Panc1 (cell line): ENCODE data around the gene STK17B. TPM values are rescaled to one million over a fixed set of nuclear protein-coding genes. Genes with fewer than 3 reads are reported as not detected.

Experiments
- ATAC-seq: fragments of 200-7000 bp; cut with Tn5 transposase; 2 replicates; pipeline ENCODE4 v1.9.1; 2020; ENCODE audit warnings: mild to moderate bottlenecking, moderate library complexity
- BruUV-seq: library from RNA; stranded (reverse); fragments of 400-500 nt; replicated peaks from 2 replicates; lab custom pipeline; 2021; lab: Mats Ljungman, UMichigan
- CTCF ChIA-PET: fragments of 300-600 bp; sonication (Branson Sonifier 250); formaldehyde crosslinking; loops from one replicate; lab custom pipeline; 2022; ENCODE audit warnings: antibody characterized with exemption; lab: Charles Lee
- POLR2A ChIA-PET: fragments of 300-600 bp; sonication (Branson Sonifier 250); formaldehyde crosslinking; loops from one replicate; lab custom pipeline; 2022; ENCODE audit warnings: antibody characterized with exemption; lab: Charles Lee
- DNase-seq: peaks from one replicate; pipeline ENCODE4 v3.0.0-alpha.2; 2010; ENCODE audit warnings: low read depth, low spot score
- H3K27ac ChIP-seq: 2 replicates; pipeline ENCODE4 v1.5.1; 2011; ENCODE audit warnings: mild to moderate bottlenecking, low read length, inconsistent platforms
- H3K27me3 ChIP-seq: fragments of 200-500 bp; sonication (Bioruptor generic); 2 replicates; pipeline ENCODE4 v1.6.0; 2014; ENCODE audit warnings: low read length, inconsistent platforms; ENCODE audit not compliant: control insufficient read depth, insufficient read depth
- H3K36me3 ChIP-seq: fragments of 200-500 bp; sonication (Bioruptor generic); 2 replicates; pipeline ENCODE4 v1.5.1; 2014; ENCODE audit warnings: inconsistent platforms, mild to moderate bottlenecking, low read length, moderate library complexity; ENCODE audit not compliant: control insufficient read depth, insufficient read depth
- H3K4me1 ChIP-seq: 2 replicates; pipeline ENCODE4 v1.5.1; 2011; ENCODE audit warnings: inconsistent platforms, mild to moderate bottlenecking, low read length, moderate library complexity; ENCODE audit not compliant: control insufficient read depth, insufficient read depth
- H3K4me3 ChIP-seq, 2 experiments: 2 replicates each; pipeline ENCODE4 v1.5.1; 2011 to 2012; ENCODE audit warnings: low read depth in 2 of 2, low read length in 2 of 2, mild to moderate bottlenecking in 2 of 2, inconsistent platforms in 1 of 2, moderate library complexity in 1 of 2
- H3K9me3 ChIP-seq: fragments of 200-500 bp; sonication (Bioruptor generic); 2 replicates; pipeline ENCODE4 v1.5.1; 2014; ENCODE audit warnings: low read depth, mild to moderate bottlenecking, inconsistent platforms, low read length, moderate library complexity; ENCODE audit not compliant: control insufficient read depth, insufficient read depth
- POLR2AphosphoS5 ChIP-seq: IDR thresholded peaks from 2 replicates; pipeline ENCODE4 v1.6.1; 2012; ENCODE audit warnings: mild to moderate bottlenecking, low read depth, low read length, moderate library complexity
- REST ChIP-seq, 2 experiments: IDR thresholded peaks; 2 replicates each; pipeline ENCODE4 v1.6.1; 2011 to 2012; ENCODE audit warnings: low read depth in 2 of 2, control low read depth in 1 of 2, low read length in 1 of 2, mild to moderate bottlenecking in 1 of 2, moderate library complexity in 1 of 2; ENCODE audit not compliant: insufficient read depth in 1 of 2
- SIN3A ChIP-seq: IDR thresholded peaks from 2 replicates; pipeline ENCODE4 v1.6.1; 2012; ENCODE audit warnings: low read depth, mild to moderate bottlenecking, low read length, moderate library complexity, borderline replicate concordance; ENCODE audit not compliant: insufficient read depth
- TCF7L2 ChIP-seq: IDR thresholded peaks from 2 replicates; pipeline ENCODE4 v1.6.1; 2011; ENCODE audit warnings: mild to moderate bottlenecking, low read depth, low read length, inconsistent platforms
- in situ Hi-C: cut with HindIII; loops from 2 replicates; pipeline ENCODE4 v1.10.0; 2016; ENCODE audit warnings: low sequenced_read_pairs, low pct_unique_long_range_greater_than_20kb
- intact Hi-C: fragments of 100-400 bp; cut with micrococcal nuclease; formaldehyde crosslinking; loops from one replicate; pipeline ENCODE4 v1.10.0; 2022; ENCODE audit not compliant: unreplicated experiment
- total RNA-seq: library from RNA; stranded (reverse); gene quantifications from one replicate; pipeline ENCODE4 v1.2.1, GENCODE V29; 2021; ENCODE audit not compliant: unreplicated experiment
- TF ChIP-seq, protein P1 (sequence below): fragments of 450-650 bp; IDR thresholded peaks from 2 replicates; pipeline ENCODE4 v1.5.1; 2017; ENCODE audit warnings: mild to moderate bottlenecking

STK17B gene
- total RNA-seq, 1 experiment from 2014 or later: 19.3 TPM

DNA sequence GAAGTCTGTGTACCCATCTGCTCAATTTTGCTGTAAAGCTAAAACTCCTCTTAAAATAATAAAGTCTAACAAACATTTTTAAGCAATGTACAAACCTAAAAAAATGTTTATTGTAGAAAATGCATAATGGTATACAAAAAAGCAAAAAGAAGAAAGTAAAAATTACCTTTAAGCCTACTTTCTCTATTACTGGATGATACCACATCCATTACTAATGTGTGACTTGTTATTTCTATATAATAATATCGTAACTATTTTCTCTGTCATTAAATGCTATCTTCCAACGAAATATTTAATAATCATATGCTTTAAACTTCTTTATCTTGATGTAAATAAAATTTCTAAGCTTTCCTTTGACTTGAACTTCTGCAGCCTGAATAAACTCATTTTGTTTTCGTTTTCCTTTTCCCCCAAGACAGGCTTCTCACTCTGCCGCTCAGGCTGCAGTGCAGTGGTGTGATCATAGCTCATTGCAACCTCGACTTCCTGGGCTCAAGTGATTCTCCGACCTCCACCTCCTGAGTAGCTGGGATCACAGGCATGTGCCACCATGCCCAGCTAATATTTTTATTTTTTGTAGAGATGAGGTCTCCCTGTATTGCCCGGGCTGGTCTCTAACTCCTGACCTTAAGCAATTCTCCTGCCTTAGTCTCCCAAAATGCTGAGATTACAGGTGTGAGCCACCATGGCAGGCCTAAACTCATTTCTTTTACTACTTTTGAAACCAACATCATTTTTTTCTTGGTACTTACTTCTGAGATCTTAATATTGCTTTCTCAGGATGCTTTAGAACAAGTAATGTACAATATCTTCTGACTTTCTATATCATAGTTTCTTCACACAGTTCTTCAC lies 84.6 kb downstream of the STK17B start:
- H3K36me3 ChIP-seq: no peaks in the 10 kb centered on the region
- in situ Hi-C loops: no loop called here
- TF ChIP-seq POLR2AphosphoS5 (no peak), TCF7L2 (no peak), SIN3A (no peak), REST (IDR thresholded peaks at IDR 0.05; ENCODE audit: insufficient read depth in 1 of 2, low read depth in 2 of 2, low read length in 1 of 2) (no peak)
- TF ChIP-seq, protein P1, sequence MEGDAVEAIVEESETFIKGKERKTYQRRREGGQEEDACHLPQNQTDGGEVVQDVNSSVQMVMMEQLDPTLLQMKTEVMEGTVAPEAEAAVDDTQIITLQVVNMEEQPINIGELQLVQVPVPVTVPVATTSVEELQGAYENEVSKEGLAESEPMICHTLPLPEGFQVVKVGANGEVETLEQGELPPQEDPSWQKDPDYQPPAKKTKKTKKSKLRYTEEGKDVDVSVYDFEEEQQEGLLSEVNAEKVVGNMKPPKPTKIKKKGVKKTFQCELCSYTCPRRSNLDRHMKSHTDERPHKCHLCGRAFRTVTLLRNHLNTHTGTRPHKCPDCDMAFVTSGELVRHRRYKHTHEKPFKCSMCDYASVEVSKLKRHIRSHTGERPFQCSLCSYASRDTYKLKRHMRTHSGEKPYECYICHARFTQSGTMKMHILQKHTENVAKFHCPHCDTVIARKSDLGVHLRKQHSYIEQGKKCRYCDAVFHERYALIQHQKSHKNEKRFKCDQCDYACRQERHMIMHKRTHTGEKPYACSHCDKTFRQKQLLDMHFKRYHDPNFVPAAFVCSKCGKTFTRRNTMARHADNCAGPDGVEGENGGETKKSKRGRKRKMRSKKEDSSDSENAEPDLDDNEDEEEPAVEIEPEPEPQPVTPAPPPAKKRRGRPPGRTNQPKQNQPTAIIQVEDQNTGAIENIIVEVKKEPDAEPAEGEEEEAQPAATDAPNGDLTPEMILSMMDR: no peak
- H3K27me3 ChIP-seq: no peaks in the 10 kb centered on the region
- no peaks in the 10 kb centered on the region for H3K4me1 ChIP-seq
- no peak overlapping the region for H3K27ac ChIP-seq
- ATAC-seq: no peak
- no peaks in the 10 kb centered on the region for H3K9me3 ChIP-seq
- ChIA-PET POLR2A (no interaction called here), CTCF (no interaction called here)
- intact Hi-C loops: loop anchor here (10.0 kb wide), 1 partner anchor 668 kb away; no protein-coding TSS in a partner anchor
- no TSS peak for BruUV-seq
- DNase-seq: no peak
- H3K4me3 ChIP-seq: no peak overlapping the region

DNA sequence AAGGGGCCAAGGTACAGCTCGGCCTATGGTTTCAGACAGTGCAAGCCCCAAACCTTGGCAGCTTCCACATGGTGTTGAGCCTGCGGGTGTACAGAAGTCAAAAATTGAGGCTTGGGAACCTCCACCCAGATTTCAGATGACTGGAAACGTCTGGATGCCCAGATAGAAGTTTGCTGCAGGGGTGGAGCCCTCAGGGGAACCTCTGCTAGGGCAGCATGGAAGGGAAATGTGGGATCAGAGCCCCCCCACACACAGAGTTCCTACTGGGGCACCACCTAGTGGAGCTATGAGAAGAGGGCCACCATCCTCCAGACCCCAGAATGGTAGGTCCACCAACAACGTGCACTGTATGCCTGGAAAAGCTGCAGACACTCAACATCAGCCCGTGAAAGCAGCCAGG lies 87.8 kb downstream of the STK17B start:
- in situ Hi-C loops: no loop called here

More for the DNA sequence above, 87.8 kb downstream of the STK17B start:
- Histone ChIP-seq H3K36me3 (no peaks in the 10 kb centered on the region), H3K4me1 (no peaks in the 10 kb centered on the region), H3K27ac (no peak overlapping the region), H3K9me3 (no peaks in the 10 kb centered on the region), H3K4me3 (no peak overlapping the region), H3K27me3 (no peaks in the 10 kb centered on the region)
- no TSS peak for BruUV-seq
- ChIA-PET POLR2A (no interaction called here), CTCF (interaction anchor here (0.7 kb wide), 1 partner anchor 14 kb away, joined by 3 read pairs; no protein-coding TSS in a partner anchor)
- ATAC-seq (no peak), DNase-seq (no peak)
- intact Hi-C loops: loop anchor here (10.0 kb wide), 1 partner anchor 671 kb away; no protein-coding TSS in a partner anchor
- TF ChIP-seq REST (IDR thresholded peaks at IDR 0.05; ENCODE audit: insufficient read depth in 1 of 2, low read depth in 2 of 2, low read length in 1 of 2) (no peak), TCF7L2 (no peak), POLR2AphosphoS5 (no peak), SIN3A (no peak)
- TF ChIP-seq, protein P1: no peak
